Ishikawa (cell line): ENCODE measurements around the gene LDHAL6B.

Experiments used
- CREB1 ChIP-seq: IDR thresholded peaks from 2 replicates; pipeline ENCODE4 v1.6.1; 2012; ENCODE audit warnings: low read depth
- EGR1 ChIP-seq: IDR thresholded peaks from 2 replicates; pipeline ENCODE4 v1.6.1; 2012
- NFIC ChIP-seq: IDR thresholded peaks from 2 replicates; pipeline ENCODE4 v1.6.1; 2012
- TAF1 ChIP-seq: IDR thresholded peaks from 2 replicates; pipeline ENCODE4 v1.6.1; 2012; ENCODE audit warnings: low read depth, mild to moderate bottlenecking
- TF ChIP-seq, protein P1 (sequence below): IDR thresholded peaks from 2 replicates; pipeline ENCODE4 v1.6.1; 2012

DNA sequence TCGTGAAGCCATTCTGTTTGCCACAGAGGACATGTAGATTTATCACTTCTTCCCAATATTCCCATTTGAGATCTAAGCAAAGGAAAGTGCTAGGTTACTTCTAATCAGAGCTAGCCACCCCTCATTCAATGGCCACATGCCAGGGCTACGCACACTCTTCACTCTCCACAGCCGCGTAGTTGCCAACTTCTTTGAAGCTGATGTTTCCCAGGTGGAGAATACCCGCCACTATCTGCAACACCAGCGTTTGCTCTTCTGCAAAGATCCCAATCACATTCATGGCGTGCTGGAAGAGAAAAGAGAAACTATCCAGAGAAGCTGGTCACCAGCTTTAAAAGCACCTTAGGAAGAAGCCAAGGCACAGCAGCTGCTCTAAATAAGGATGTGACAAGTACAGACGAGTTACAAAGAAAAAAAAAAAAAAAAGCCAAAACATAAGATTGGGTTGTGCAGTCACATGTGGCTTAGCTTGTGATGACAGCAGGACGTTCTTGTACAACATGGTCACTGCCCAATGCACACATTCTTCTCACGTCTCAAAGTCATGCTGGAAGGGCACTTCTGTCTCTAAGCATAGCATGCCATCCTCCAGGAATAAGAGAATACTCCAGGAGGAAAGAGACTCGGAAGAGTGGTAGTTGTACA, 16.4 kb downstream of the LDHAL6B start:
- TF ChIP-seq TAF1 (no peak), CREB1 (no peak), NFIC (no peak), EGR1 (no peak)
- TF ChIP-seq, protein P1, sequence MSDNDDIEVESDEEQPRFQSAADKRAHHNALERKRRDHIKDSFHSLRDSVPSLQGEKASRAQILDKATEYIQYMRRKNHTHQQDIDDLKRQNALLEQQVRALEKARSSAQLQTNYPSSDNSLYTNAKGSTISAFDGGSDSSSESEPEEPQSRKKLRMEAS = no peak
